Measurements from ENCODE around the gene GRID2.
"Not testable (repeated sequence)": the region's sequence is repeated elsewhere in the genome, so short reads cannot be mapped to it uniquely, and the experiment has no call there.

Gene GRID2

GRCh38 chr4:93646233-93646930 lies 1342.6 kb downstream of the GRID2 start:
- DNase-seq, result no peak
- Mint-ChIP-seq H3K27me3 (no peaks in the 10 kb centered on the region), H3K36me3 (no peaks in the 10 kb centered on the region), H3K27ac (no peak overlapping the region), H3K4me1 (no peaks in the 10 kb centered on the region), H3K9me3 (peaks cover 3% of the 10 kb centered on the region), H3K4me3 (no peak overlapping the region)
- CTCF ChIA-PET, result no interaction called here

DNA sequence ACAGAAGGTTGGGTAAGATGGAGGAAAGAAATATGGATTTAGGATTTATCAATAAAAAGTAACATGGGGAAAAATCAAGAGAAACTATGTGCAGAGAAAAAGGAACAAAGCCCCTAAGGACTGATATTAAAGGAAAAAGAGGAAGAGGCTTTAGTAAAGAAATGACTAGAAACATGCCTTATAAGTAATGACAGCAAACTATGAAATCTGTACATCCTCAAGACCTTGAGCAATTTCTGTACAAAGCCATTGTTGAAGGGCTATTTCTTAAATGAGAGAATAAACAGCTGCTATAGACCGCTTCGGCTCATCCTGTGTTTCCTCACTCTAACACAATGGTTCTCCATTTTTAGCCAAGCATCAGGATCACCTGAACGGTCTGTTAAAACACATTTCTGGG lies 1344.5 kb downstream of the GRID2 start:
- Mint-ChIP-seq H3K36me3 (no peaks in the 10 kb centered on the region), H3K9me3 (peaks cover 3% of the 10 kb centered on the region), H3K4me1 (no peaks in the 10 kb centered on the region), H3K27me3 (no peaks in the 10 kb centered on the region), H3K4me3 (no peak overlapping the region), H3K27ac (no peak overlapping the region)
- DNase-seq, result no peak
- CTCF ChIA-PET, result no interaction called here

DNA sequence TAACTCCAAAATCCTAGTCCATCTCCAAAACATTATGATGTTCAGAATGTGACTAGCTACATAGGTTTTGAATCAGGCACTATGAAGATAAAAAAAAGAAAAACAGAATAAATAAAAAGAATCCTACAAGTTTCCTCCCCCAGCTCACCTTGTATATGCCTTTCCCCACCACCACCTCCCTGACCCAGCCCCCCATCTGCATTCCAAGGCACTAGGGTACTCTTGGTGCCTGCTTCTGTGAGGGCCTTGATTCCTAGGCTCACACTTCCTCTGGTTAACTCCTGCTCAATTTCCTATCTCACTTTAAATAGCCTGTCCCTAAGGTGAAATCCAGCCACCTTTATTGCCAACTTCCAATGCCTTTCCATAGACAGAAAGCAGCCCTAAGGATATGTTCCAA lies 1346.1 kb downstream of the GRID2 start:
- no peaks in the 10 kb centered on the region for H3K36me3 Mint-ChIP-seq
- peaks cover 3% of the 10 kb centered on the region for H3K9me3 Mint-ChIP-seq
- CTCF ChIA-PET, result no interaction called here
- H3K4me1 Mint-ChIP-seq, result no peaks in the 10 kb centered on the region
- H3K27ac Mint-ChIP-seq, result no peak overlapping the region
- no peak for DNase-seq
- no peak overlapping the region for H3K4me3 Mint-ChIP-seq
- no peaks in the 10 kb centered on the region for H3K27me3 Mint-ChIP-seq

- no peaks in the 10 kb centered on the region for H3K36me3 Mint-ChIP-seq
These were observed 1350.4 kb downstream of the GRID2 start for GRCh38 chr4:93654211-93654610.

GRCh38 chr4:93657527-93657926 lies 1353.8 kb downstream of the GRID2 start:
- Mint-ChIP-seq H3K27ac (no peak overlapping the region), H3K36me3 (no peaks in the 10 kb centered on the region), H3K4me1 (no peaks in the 10 kb centered on the region), H3K27me3 (no peaks in the 10 kb centered on the region), H3K4me3 (no peak overlapping the region), H3K9me3 (no peaks in the 10 kb centered on the region)
- CTCF ChIA-PET, result interaction anchor here (0.7 kb wide), 1 partner anchor 283 kb away, joined by 3 read pairs; no protein-coding TSS in a partner anchor
- DNase-seq, result no peak

More at GRCh38 chr4:93654211-93654610, 1350.4 kb downstream of the GRID2 start:
- DNase-seq, result no peak
- Mint-ChIP-seq H3K27me3 (no peaks in the 10 kb centered on the region), H3K27ac (no peak overlapping the region), H3K9me3 (no peaks in the 10 kb centered on the region), H3K4me3 (no peak overlapping the region), H3K4me1 (no peaks in the 10 kb centered on the region)
- CTCF ChIA-PET, result no interaction called here

- Mint-ChIP-seq H3K4me1 (no peaks in the 10 kb centered on the region), H3K27me3 (no peaks in the 10 kb centered on the region), H3K4me3 (no peak overlapping the region), H3K36me3 (no peaks in the 10 kb centered on the region), H3K27ac (no peak overlapping the region), H3K9me3 (no peaks in the 10 kb centered on the region)
- no peak for DNase-seq
- CTCF ChIA-PET, result no interaction called here
These were observed 1354.7 kb downstream of the GRID2 start for GRCh38 chr4:93658443-93658842.

- no peak overlapping the region for H3K4me3 Mint-ChIP-seq
- CTCF ChIA-PET, result no interaction called here
- H3K27me3 Mint-ChIP-seq, result no peaks in the 10 kb centered on the region
- no peaks in the 10 kb centered on the region for H3K4me1 Mint-ChIP-seq
- H3K9me3 Mint-ChIP-seq, result no peaks in the 10 kb centered on the region
- no peaks in the 10 kb centered on the region for H3K36me3 Mint-ChIP-seq
- H3K27ac Mint-ChIP-seq, result no peak overlapping the region
- no peak for DNase-seq
These were observed 1355.9 kb downstream of the GRID2 start for GRCh38 chr4:93659629-93660028.

GRCh38 chr4:93660036-93660435 lies 1356.3 kb downstream of the GRID2 start:
- H3K36me3 Mint-ChIP-seq, result no peaks in the 10 kb centered on the region

GRCh38 chr4:93670434-93670833 lies 1366.7 kb downstream of the GRID2 start:
- CTCF ChIA-PET, result no interaction called here
- Mint-ChIP-seq H3K4me1 (no peaks in the 10 kb centered on the region), H3K9me3 (no peaks in the 10 kb centered on the region), H3K36me3 (no peaks in the 10 kb centered on the region), H3K27me3 (no peaks in the 10 kb centered on the region), H3K4me3 (no peak overlapping the region), H3K27ac (no peak overlapping the region)
- no peak for DNase-seq

More at GRCh38 chr4:93660036-93660435, 1356.3 kb downstream of the GRID2 start:
- Mint-ChIP-seq H3K27me3 (no peaks in the 10 kb centered on the region), H3K27ac (no peak overlapping the region), H3K9me3 (no peaks in the 10 kb centered on the region), H3K4me3 (no peak overlapping the region), H3K4me1 (no peaks in the 10 kb centered on the region)
- CTCF ChIA-PET, result no interaction called here
- DNase-seq, result no peak

DNA sequence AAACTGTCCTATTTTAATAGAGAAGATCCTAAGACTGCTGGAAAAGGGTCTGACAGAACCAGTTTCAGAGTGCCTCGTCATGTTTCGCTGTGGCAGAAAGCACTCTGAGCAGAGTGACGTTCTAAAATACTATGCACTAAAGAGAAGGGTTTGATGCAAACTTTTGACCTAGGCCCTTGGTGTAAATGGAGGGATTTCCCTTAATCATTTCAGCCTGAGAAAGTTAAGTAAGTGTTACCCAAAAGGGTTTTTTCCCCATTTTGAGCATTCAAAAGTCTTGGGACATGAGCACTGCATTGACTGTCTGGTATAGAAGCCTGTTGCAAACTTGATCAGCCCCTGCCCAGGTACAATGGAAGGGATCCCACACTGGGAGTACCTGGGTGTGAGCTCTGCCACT lies 1367.3 kb downstream of the GRID2 start:
- Mint-ChIP-seq H3K27me3 (no peaks in the 10 kb centered on the region), H3K36me3 (no peaks in the 10 kb centered on the region), H3K4me3 (no peak overlapping the region), H3K9me3 (no peaks in the 10 kb centered on the region), H3K27ac (no peak overlapping the region), H3K4me1 (no peaks in the 10 kb centered on the region)
- CTCF ChIA-PET, result no interaction called here
- DNase-seq, result no peak

- H3K9me3 Mint-ChIP-seq, DNase-seq, H3K27me3 Mint-ChIP-seq, CTCF ChIA-PET, H3K4me1 Mint-ChIP-seq, H3K4me3 Mint-ChIP-seq, H3K27ac Mint-ChIP-seq, H3K36me3 Mint-ChIP-seq: not testable (repeated sequence)
These were observed 1373.2 kb downstream of the GRID2 start for GRCh38 chr4:93676937-93677336.

DNA sequence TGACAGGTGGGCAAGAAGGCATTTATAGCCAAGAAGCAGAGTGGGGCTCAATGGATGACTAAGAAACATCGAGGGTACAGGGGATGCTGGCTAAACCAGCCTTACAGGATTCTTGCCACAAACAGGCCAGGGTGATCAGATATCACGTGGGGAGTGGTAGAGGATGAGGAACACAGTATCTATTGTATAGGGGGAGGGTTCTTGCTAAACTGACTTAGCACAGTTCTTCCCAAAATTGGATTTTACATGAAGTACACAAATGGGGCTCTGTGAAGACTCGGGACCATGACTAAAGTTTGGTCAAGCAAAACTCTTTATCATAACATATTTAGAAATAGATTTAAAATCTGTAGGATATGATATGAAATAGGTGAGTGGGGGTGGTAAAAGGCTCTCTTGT lies 1380.8 kb downstream of the GRID2 start:
- no peak overlapping the region for H3K27ac Mint-ChIP-seq
- H3K36me3 Mint-ChIP-seq, result no peaks in the 10 kb centered on the region
- H3K9me3 Mint-ChIP-seq, result no peaks in the 10 kb centered on the region
- no peaks in the 10 kb centered on the region for H3K4me1 Mint-ChIP-seq
- no peak for DNase-seq
- no peaks in the 10 kb centered on the region for H3K27me3 Mint-ChIP-seq
- CTCF ChIA-PET, result no interaction called here
- no peak overlapping the region for H3K4me3 Mint-ChIP-seq

- no peak overlapping the region for H3K4me3 Mint-ChIP-seq
- H3K36me3 Mint-ChIP-seq, result no peaks in the 10 kb centered on the region
- no peaks in the 10 kb centered on the region for H3K9me3 Mint-ChIP-seq
- no peaks in the 10 kb centered on the region for H3K4me1 Mint-ChIP-seq
- H3K27me3 Mint-ChIP-seq, result no peaks in the 10 kb centered on the region
- H3K27ac Mint-ChIP-seq, result no peak overlapping the region
- no peak for DNase-seq
- CTCF ChIA-PET, result no interaction called here
These were observed 1383.5 kb downstream of the GRID2 start for GRCh38 chr4:93687304-93687703.

GRCh38 chr4:93688978-93689377 lies 1385.2 kb downstream of the GRID2 start:
- Mint-ChIP-seq H3K27me3 (no peaks in the 10 kb centered on the region), H3K9me3 (no peaks in the 10 kb centered on the region), H3K4me1 (no peaks in the 10 kb centered on the region), H3K36me3 (no peaks in the 10 kb centered on the region), H3K27ac (no peak overlapping the region), H3K4me3 (no peak overlapping the region)
- no peak for DNase-seq
- CTCF ChIA-PET, result no interaction called here

DNA sequence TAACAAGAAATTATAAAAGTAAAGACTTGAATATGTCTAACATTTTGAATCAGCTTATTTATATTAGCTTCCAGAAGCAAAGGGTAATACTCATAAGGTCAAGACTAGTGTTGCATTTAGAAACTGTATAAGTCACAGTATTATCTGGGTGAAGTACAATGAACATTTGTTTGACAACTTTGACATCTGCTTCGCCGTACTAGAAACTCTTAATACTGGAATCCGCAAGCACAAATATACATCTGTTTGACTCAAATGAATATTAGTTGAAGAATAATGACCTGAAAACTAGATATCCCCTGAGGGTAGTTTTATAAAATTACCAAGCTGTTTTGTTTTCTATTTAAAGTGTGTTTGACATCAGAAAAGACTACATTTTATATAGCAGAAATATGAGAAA lies 1389.4 kb downstream of the GRID2 start:
- H3K4me1 Mint-ChIP-seq, result no peaks in the 10 kb centered on the region
- H3K4me3 Mint-ChIP-seq, result no peak overlapping the region
- no peaks in the 10 kb centered on the region for H3K27me3 Mint-ChIP-seq
- no peaks in the 10 kb centered on the region for H3K36me3 Mint-ChIP-seq
- H3K27ac Mint-ChIP-seq, result no peak overlapping the region
- H3K9me3 Mint-ChIP-seq, result no peaks in the 10 kb centered on the region
- DNase-seq, result no peak
- CTCF ChIA-PET, result no interaction called here

DNA sequence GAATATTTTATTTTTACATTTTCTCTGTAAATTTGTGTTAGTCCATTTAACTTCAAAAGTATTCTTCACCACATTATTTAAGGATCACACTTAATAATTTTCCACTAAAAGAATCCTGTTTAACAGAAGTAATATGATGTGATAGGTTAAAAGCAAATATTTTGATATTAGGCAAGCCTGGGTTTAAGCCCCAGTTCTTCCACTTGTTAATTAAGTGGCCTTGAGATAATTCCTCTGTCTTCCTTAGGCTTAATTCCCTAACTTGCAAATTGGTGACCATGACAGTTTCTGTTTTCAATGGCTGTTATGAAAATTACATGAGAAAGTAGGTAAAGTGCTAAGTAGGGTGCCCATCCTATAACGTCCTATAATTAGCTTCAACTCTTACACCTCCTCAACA lies 1394.9 kb downstream of the GRID2 start:
- H3K27me3 Mint-ChIP-seq, result no peaks in the 10 kb centered on the region
- H3K4me1 Mint-ChIP-seq, result no peaks in the 10 kb centered on the region
- CTCF ChIA-PET, result no interaction called here
- no peak overlapping the region for H3K27ac Mint-ChIP-seq
- DNase-seq, result no peak
- H3K4me3 Mint-ChIP-seq, result no peak overlapping the region
- H3K36me3 Mint-ChIP-seq, result no peaks in the 10 kb centered on the region
- no peaks in the 10 kb centered on the region for H3K9me3 Mint-ChIP-seq
